GM18858 (cell line): ENCODE measurements around the gene IFIT5.
"Not testable (repeated sequence)": the region's sequence is repeated elsewhere in the genome, so short reads cannot be mapped to it uniquely, and the experiment has no call there.

Experiments used
- ATAC-seq: cut with Tn5 transposase; IDR thresholded peaks from one replicate; pipeline ENCODE4 v1.9.1; 2021; ENCODE audit not compliant: unreplicated experiment

IFIT5 gene, protein sequence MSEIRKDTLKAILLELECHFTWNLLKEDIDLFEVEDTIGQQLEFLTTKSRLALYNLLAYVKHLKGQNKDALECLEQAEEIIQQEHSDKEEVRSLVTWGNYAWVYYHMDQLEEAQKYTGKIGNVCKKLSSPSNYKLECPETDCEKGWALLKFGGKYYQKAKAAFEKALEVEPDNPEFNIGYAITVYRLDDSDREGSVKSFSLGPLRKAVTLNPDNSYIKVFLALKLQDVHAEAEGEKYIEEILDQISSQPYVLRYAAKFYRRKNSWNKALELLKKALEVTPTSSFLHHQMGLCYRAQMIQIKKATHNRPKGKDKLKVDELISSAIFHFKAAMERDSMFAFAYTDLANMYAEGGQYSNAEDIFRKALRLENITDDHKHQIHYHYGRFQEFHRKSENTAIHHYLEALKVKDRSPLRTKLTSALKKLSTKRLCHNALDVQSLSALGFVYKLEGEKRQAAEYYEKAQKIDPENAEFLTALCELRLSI

DNA sequence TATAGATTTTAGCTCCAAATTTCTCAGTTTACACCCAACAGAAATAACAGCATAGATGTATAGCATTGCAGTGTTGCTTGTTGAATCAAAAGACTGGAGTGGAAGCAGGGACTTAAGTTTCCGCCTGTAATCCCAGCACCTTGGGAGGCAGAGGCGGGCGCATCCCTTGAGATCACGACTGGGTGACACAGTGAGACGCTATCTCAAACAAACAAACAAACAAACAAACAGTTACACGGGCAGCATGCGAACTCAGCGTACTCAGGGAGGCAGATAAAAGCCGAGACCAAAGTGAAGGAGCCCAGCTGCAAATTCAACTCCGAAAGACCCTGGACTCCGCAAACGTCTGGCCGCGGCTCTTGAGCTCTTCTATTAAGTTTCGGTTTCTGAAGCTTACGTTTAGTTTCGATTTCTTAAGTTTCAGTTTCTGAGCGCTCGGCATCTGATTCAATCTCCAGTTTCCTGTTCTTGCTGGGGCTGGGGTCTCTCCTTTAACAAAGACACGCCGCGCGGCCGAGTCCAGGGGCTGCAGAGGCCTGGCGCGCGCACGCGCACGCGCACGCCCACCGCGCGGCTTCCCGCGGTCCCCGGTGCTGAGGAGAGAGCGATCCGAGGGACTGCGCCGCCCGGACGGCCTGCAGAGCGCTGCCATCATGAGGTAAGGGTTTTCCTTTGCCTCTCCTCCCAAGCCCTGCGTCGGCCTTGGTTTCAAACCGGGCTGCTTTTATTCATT lies at the start of gene IFIT5:
IFIT5 (plus strand) TSS at position 423 of the 733 bp plus-strand sequence; CDS start at position 654, 231 bp downstream.
- peak; percentile 70 for ATAC-seq

DNA sequence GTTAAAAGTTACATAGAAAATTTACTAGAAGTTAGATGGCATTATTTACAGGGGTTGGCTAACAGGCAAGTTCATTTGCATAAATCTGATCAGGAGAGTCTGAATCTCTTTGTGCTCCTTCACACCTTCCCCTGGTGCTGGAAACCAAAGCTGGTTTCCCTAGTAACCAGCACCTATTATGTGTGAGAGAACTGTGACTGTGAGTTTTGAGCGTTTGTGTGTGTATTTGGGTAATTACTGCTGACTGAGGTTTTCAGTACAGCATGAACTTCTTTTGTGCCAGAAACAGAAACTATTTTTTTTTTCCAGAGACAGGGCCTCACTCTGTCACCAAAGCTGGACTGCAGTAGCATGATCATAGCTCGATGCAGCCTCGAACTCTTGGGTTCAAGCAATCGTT lies 46.8 kb upstream of the IFIT5 start:
- ATAC-seq = peak; percentile 66

DNA sequence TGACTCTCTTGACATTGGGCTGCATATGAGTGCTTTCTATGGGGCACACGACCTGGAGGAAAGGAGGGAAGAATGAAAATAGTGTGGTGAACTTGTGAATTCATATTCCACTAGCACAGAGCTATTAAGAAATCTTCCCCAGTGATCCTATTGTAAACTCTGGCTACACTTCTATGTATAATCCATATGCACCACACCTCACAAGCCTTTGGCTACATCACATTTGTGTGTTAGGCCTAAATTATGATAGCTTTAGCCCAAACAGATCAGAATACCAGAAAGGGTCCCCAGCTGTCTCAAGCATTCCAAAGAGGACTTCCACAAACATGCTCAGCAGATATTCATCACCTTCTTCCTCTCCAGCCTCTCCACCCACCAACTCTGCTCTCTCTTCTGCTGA lies 46.2 kb upstream of the IFIT5 start:
- no peak for ATAC-seq

DNA sequence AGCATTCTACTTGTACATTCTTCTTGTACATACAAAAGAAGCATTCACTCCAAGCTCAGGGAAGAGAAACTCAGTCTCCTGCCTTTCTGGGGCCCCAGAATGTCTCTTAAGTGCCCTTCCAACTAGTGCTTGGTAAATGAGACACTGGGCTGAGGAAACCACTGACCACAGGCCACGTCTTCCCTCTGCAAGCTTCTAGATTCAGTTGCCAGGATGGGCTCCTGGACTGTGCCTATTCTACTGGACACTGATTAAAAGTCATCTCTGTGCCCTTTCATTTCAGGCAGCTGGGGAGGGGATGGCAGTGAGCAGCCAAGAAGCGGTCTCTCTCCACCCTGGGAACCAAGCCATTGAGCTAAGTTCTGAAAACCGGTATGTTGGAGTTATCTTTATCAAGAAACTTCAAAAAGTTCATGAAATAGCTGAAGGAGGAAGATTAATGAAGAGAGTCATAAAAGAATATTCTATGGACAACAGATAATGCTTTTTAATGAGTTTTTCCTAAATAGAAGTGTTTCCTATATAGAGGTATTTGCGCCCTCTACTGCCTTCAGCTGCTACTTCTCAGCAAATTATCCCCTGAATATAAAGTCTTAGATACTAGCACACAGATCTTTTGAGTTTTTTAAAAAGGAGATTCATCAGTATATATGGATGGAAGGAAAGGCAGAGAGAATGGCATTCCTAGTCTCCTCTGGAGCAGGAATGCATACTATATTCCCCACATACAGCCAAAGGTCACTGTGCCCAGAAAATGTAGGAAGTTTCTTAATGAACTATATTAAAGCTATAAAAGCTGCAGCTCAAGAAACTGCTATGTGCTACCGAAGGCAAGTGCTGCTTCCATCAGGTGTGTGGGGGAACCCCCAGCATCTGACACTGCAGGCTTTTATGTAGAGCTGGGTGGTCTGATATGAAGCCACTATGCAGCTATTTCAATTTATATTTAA lies 44.9 kb upstream of the IFIT5 start:
- ATAC-seq = no peak

DNA sequence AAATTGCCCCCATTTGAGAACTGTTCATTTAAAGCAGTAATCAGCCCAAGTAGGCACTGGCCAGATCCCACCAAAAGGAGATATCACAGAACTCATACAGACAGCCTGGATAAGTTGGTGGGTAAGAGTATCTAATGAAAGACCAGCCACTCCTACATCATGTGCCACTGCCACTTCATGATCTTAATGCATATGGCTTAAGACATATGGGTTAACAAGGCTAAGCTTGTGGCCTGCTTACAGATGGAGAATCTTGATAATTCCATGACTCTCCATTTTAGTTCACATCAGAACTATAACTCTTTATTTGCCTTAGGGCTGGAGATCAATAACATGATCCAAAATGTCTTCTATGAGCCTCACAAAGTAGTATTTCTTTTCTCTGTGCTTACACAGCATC lies 43.3 kb upstream of the IFIT5 start:
- no peak for ATAC-seq

DNA sequence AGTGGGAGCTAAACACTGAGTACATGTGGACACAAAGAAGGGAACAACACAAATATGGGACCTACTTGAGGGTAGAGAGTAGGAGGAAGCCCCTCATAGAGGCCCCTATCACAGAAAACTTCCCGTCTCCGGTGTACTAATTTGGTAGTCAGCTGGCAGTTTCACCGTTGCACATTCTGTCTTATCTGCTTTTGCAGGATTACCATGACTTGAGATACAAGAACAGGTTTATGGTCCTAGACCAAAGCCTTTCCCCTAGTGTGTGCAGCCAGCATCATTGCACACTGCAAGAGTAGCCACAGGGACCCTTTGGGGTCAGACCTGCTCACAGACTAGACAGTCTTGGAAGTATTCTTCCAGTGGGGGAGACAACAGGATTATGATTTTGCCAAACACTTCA lies 42.4 kb upstream of the IFIT5 start:
- no peak for ATAC-seq

DNA sequence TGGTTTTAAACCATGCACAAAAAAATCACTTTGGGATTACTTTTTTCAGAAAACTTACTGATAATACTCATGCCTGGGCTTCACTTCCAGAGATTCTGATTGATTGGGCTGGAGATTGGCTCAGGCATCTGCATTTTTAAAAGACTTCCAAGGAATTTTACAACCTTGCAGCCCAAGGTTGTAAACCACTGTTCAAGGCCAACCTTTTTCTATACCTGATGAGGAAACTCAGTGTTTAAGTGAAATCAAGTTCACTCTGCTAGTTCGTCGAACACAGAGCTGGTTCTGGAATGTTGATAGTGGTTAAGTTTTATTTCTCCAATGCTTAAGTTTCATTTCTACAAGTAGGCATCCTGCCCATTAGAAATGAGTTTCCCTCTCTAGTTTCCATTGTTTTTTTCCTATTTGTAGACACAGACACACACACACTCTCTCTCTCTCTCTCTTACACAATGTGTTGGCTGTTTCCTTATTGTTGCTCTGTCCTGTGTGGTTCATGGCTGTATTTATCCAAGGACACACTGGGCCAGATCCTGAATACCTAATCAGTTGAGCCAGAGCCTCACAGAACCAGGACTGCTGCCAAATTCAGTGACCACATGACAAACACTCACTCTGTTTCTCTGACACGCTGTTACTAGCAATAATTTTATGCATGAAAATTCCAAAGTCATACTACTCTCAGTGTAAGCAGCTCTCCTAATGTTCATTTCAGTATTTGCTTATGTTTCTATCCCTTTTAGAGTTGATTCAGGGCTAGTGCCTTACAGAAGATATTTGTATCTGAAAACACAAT lies 40.3 kb upstream of the IFIT5 start:
- ATAC-seq = no peak

DNA sequence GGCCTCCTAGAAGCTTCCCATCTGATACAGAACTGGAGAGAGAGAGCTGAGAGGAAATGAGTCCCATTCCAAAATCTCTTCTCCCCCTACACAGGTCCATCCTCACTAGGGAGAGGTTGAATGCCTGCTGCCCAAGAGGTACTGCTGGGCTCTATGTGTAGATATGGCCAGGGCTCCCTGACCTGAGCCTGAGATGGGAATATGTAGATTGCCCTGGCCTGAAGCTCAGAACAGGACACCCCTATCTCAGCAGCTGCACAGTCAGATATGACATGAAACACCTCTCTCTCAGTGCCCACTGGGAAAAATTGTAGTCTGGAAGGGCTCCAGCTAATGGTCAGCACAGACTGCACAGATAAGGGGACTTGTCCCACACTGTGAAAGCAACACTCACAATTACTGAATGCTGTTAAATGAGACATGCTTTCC lies 39.6 kb upstream of the IFIT5 start:
- no peak for ATAC-seq

DNA sequence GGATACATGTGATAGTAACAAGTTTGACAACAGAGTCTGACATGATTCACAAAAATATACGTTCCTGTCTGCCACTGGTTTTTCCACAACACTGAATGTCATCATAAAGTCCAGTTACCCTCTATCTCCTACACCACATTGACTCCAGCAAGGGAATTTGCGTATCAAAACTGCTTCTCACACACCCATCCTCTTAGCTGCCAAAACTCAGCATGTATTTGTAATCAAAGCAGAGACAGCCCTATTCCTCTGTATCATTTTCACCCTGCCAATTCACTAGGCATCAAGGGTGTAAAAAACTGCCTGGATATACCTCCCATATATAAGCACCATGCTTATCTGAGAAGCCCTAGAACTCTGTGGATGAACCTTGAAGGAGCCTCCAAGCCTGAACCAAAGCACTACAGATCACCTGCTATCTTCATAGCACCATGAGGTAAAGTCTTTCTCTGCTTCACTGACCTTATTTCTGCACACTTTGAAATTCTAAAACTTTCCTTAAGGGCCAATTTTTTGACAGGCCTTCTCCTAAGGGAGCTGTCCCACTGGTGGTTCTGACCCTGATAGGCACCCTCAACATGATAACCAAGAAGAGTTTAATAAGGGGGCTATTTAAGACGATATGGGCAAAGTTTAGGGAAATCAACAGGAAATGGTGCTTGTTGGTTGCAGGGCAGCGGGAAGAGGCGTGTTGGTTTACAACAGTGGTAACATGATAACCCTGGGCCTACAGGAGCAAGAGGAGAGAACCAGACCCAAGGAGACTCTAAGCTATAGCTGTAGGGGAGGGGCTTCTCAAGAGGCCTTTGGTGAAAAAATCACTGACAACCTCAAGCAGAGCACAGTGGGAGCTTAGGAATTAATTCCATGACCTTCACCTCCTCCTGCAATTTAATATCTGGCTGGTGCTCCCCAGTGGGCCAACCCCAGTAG lies 36.4 kb upstream of the IFIT5 start, which contains the start of gene IFIT1B:
IFIT1B (plus strand) TSS at position 352 of the 933 bp plus-strand sequence; CDS start at position 432, 80 bp downstream.
- no peak for ATAC-seq

DNA sequence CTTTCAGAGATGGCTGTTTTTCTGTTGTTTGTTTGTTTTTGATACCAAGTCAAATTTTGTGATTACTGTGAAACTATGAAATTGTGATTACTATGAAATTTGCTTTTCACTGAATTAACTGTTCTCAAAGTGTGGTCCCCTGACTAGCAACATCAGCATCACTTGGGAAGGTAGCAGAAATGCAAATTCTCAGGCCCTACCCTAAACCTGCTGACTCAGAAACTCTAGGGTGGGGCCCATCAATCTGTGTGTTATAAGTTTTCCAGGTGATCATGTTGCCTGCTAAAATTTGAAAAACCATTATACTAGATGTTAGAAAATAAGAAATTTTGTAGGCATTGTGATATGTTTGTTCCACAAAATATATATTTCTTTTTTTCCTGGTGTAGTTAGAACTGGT lies 35.3 kb upstream of the IFIT5 start:
- ATAC-seq = no peak

DNA sequence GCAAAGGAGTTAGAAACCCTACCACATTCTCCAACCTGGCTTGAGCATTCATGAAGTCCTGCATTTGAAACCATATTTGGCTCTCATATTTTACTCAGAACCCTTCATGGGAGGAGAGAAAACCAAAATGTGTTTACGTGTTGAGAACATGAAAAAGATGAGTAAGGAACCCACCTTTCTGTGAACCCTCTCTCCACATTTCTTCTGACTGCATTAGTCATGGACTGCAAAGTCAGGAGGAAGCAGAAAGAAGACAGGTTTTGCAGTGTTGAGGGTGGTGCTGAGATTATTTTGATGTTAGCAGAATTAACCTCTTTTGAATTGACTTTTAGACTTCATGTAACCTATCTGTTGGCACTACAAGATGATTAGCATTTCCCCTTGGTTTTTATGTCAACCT lies 31.6 kb upstream of the IFIT5 start:
- ATAC-seq = no peak

DNA sequence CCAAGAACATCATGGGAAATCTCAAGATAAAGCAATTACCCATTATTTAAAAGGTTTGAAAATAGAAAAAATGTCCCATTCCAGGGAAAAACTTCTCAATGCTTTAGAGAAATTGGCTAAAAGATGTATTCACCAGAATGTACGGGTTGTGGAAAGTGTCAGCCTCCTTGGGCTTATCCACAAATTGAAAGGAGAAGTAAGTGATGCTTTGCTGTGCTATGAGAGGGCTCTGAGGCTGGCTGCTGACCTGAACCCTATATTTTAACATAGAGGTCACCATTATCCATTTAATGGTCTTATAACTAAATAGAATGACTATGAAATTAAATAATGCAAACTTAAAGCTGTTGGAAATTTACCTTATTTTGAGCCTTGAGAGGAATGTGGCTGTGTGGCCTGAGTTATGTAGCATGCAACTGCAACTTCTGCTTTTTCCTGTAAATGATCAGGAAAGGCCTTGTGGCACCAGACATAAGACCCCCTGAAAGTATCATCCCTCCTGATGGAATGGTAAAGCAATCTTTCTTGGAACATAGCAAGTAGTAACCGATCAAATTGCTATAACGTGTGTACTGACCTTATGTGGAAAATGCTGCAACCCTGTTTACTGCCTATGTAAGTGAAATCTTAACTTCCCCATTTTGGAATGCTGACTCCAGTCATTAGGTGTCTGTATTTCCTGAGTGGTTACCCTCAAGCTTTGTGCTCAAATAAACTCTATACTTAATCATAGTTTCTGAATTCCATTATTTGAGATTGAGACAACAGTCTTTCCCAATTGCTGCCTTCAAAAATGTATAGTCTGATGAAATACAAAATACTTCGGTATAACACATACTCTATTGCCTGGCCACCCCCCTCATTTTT lies 29.7 kb upstream of the IFIT5 start:
- no peak for ATAC-seq

DNA sequence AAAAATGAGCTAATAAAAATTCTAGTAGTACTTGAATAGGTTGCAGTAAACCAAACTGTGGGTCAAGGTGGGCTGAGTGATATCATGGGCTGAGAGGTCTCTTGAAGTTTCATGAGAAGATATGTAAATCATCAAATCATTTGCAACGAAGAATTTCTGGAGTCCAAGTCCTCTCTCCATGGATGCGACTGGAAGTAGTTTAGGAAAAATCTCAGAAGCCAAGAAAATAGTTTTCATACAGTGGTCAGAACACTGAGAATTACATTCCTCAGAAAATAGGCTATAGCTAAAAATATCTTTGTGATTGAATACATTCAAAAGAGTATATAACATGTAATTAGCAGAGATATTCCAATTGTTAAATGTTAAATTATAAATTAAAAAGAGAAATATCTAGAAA lies 25.6 kb upstream of the IFIT5 start:
- ATAC-seq = no peak

DNA sequence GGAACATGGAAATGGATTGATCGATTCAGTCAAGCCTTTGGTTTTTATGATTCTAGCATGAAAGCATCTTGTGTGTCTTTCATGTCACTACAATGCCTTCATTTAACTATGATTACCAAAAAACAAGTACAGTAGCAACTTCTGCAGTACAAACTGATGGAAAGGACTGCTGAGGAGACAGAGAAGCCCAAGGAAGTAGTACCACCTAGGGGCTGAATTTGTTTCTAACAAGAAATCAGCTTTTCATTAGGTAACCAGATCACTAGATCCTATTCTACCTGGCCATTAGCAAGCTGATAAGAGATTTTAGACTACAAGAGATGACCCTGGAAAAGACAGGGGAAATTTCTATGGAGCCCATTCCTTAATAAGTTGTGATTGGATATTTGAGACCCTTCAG lies 25.1 kb upstream of the IFIT5 start:
- no peak for ATAC-seq

DNA sequence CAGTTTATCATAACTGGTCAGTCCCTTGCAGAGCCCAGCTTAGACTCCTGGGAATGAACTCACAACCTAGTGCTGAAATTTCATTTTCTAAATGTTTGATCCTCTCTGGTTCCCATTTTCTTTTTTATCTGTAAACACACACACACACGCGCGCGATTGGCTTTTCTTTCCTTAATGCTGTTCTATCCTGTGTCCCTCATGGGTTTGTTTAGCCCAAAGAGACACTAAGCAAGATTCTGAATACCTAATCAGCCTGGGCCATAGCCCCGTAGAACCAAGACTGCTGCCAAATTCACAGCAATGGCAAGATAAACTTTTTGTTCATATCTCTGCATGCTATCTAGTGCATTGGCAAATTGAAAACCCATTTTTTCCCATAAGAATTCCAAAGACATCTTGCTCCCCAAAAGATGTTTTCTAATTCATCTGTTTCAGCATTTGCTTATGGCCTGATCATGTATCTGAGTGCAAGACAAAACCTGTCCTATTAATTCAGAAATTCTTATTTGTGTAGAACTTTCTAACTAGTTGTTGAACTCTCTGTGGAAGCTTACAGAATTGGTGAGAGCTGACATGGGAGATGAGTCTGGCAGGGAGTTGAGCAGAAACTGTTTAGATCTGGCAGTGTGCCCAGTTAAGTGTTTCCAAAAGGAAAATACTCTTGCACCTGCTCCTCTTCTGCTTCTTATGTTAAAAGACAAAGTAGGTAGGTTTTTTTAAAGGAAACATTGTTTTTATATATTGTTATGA lies 23.7 kb upstream of the IFIT5 start:
- ATAC-seq = no peak

DNA sequence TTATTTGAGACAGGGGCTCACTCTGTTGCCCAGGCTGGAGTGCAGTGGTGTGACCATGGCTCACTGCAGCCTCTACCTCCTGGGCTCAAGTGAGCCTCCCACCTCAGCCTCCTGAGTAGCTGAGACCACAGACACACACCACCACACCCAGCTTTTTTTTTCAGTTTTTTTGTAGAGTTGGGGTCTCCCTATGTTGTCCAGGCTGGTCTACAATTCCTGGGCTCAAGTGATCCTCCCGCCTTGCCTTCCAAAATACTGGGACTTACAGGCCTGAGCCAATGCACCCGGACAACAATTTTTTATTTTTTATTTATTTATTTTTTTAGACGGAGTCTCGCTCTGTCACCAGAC lies 23.2 kb upstream of the IFIT5 start:
- not testable (repeated sequence) for ATAC-seq

DNA sequence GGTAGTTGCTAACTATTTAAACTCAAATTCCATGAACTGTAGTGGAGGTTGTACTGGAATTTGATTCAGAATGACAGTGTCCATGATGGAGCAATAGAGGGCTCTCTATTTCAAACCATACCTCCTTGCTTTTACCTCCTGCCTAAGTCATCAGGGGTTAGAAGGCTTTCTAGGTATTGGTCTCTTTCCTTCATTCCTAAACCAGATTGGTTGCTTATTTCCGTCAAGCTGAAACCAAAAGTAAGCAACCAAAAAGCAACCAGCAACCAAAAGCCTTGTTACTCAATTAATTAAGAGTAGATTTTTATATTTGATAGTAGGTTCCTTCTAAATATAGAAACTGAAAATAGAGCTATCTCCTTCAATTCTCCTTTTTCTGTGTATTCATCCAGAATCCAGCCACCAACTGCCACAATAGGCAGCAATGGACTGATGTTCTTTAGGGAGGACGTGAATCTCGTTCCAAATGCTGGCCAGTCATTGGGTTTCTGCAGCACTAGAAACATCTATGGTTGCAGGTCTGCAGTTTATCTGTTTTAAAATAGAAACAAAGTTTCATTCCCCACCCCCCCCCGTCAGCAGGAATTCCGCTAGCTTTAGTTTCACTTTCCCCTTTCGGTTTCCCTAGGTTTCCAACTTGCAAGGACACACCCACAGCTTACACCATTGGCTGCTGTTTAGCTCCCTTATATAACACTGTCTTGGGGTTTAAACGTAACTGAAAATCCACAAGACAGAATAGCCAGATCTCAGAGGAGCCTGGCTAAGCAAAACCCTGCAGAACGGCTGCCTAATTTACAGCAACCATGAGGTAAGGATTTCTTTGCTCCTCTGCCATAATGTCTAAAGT lies 22.2 kb upstream of the IFIT5 start, which contains the start of gene IFIT1:
IFIT1 (plus strand) TSS at position 717 of the 850 bp plus-strand sequence; CDS start at position 807, 90 bp downstream.
- ATAC-seq = peak; percentile 69
